CD4-positive, alpha-beta T cell treated with Interleukin-15 for 4 hours (primary cell): ENCODE results near the gene DCUN1D1.

Source experiments
- DNase-seq: peaks from one replicate; pipeline ENCODE4 v3.0.0-alpha.2; 2020; ENCODE audit warnings: low spot score

Gene DCUN1D1

DNA sequence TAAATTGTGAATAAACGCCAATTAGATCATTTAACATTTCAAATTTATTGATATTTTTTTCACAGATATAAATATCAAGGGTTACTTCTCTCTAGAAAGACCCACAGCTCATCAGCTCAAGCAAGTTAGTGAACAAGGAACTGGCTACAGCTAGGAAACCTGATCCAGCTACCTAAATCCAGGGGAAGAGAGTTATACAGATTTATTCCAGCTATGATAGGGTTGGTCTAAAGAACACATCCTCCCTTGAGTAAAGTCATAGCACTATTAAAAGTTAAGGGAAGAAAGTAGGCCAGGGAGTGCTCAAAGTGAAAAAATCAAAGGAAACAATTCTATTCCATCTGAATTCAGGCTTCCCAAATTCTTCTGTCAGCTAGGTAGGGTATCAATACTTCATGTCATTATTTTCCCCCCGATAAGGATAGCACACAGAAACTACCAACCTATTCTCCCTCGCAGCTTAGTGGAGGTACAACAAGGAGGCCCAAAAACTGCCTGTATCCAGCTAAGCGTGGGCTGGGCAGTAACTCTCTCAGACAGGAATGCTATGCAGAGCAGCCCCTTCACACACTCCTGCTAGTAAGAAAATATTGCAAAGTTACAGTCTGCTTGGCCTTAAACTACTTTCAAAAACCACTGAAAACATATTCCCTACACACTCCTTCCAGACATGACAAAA lies 44.0 kb downstream of the DCUN1D1 start:
- DNase-seq: no peak

- no peak for DNase-seq
These were observed 44.5 kb downstream of the DCUN1D1 start for GRCh38 chr3:182935803-182936202.

GRCh38 chr3:182925944-182926337 lies 54.4 kb downstream of the DCUN1D1 start:
- DNase-seq: no peak

DNA sequence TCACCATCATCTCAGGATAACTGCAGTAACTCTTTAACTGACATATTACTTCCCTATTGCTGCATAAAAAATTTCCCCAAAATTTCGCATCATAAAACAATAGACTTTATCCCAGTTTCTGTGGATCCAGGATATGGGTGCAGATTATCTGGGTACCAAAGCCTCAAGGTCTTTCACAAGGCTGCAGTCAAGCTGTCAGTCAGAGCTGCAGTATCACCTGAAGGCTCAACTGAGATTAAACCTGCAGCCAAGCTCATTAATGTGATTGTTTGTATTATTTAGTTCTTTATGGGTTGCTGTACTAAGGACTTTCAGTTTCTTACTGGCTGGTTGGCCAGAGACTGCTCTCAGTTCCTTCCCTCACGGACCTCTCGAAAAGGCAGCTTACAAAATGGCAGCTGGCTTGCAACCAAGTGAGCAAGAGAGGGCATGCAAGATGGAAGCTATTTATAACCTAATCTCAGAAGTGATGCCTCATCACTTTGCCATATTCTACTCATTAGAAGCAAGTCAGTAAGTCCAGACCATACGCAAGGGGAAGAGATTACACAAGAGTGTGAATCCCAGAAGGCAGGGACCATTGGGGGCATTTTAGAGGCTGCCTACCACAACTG lies 54.9 kb downstream of the DCUN1D1 start:
- DNase-seq: no peak

DNA sequence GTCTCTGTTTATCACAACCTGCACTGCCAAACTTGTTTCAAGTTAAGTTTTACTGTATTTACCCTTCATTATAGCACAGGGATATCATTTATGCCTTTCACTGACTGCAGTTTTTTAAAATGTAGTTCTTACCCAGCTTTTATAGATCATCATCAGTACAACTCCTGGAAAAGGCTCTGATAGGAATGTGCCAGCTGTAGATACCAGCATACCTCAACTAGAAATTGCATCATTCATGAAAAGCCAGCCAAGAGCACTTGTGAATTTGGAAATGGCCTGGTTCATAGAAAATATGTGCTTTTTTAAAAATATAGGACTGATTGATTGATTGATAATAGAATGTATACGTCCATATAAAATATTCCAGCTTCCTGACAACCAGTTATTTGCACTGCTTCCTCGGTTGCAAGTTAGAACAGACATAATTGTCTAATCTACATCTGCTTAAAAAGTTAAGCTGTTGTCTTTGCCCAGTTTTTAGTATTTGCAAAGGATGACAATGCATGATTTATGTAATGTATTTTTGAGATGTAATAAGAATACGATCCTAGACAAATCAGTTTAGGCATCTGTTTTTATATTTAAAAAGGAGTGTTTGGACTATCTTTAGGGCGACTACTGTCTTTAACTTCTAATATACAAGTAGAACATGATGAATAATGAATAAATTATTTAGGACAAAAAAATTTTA lies 58.5 kb downstream of the DCUN1D1 start:
- DNase-seq: no peak

DNA sequence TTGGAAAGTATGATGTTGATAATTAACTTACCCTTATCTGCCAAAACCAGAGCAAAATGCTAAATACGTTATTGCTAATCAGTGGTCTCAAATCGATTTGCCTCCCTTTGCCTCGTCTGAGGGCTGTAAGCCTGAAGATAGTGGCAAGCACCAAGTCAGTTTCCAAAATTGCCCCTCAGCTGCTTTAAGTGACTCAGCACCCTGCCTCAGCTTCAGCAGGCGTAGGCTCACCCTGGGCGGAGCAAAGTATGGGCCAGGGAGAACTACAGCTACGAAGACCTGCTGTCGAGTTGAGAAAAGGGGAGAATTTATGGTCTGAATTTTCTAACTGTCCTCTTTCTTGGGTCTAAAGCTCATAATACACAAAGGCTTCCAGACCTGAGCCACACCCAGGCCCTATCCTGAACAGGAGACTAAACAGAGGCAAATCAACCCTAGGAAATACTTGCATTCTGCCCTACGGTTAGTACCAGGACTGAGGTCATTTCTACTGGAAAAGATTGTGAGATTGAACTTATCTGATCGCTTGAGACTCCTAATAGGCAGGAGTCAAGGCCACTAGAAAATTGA lies 59.7 kb downstream of the DCUN1D1 start:
- DNase-seq: no peak

GRCh38 chr3:182919866-182920357 lies 60.4 kb downstream of the DCUN1D1 start:
- DNase-seq: no peak

DNA sequence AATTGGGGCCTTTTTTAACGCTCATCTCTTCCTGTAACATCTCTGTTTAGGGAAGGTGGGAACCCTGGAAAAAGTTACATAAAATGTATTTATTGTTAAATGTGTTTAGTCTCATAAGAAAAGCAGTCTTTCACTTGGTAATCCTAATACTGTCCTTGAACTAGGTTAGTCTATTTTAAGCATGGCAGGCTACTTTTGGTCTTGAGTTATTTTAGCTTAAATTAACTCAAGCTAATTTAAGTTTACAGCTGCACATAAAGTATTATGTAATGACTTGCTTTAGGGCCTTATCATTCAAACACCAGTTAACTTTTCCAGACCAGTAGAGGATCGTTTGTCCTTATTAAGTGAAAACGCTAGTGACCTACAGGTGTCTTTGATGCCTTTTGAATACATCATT lies 63.2 kb downstream of the DCUN1D1 start:
- DNase-seq: no peak

- no peak for DNase-seq
These were observed 66.0 kb downstream of the DCUN1D1 start for GRCh38 chr3:182914341-182914740.

GRCh38 chr3:182913889-182914288 lies 66.4 kb downstream of the DCUN1D1 start:
- peak; percentile 40 for DNase-seq

DNA sequence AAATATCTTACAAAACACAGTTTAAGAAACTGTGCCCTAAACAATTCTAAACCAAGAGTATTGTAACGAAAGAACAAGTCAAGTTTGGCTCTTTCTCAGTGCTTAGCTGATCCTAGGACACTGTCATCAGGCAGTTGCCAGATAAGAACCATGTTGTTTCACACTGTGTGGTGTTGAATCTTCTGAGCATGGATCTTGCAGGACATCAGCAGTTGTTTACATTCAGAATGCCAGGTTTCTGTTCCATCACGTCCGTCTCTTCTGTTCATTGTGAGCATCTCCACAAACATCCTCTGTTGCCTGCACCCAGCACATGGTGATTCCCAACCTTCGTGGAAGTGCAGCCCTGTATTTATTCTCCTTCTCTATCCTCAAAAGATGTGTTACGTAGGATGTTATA lies 67.9 kb downstream of the DCUN1D1 start:
- DNase-seq: no peak

- no peak for DNase-seq
These were observed 68.6 kb downstream of the DCUN1D1 start for GRCh38 chr3:182911782-182912111.

GRCh38 chr3:182910936-182911781 lies 69.2 kb downstream of the DCUN1D1 start:
- peak; percentile 16 for DNase-seq

- peak; percentile 5 for DNase-seq
These were observed 70.9 kb downstream of the DCUN1D1 start for GRCh38 chr3:182909318-182910040.

GRCh38 chr3:182908471-182908870 lies 71.9 kb downstream of the DCUN1D1 start:
- DNase-seq: no peak

DNA sequence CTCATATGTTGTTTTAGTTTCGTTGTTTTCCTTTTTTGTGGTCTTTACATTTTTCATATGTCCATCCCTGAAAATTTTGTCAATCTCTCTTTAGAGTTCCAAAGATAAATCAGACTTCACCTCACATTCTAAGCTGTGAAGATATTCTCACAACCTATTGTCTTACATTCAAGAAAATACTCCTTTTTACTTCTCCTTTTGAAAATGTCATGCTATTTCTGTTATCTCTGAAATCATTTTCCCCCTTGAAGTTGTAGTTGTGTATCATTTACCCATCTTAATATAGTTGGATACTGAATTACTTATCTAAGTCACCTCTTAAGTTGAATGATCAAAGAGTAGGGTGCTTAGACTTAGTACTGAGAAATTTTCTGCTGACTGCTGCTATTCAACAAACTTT lies 74.3 kb downstream of the DCUN1D1 start:
- DNase-seq: no peak

- no peak for DNase-seq
These were observed 74.7 kb downstream of the DCUN1D1 start for GRCh38 chr3:182905623-182906022.

DNA sequence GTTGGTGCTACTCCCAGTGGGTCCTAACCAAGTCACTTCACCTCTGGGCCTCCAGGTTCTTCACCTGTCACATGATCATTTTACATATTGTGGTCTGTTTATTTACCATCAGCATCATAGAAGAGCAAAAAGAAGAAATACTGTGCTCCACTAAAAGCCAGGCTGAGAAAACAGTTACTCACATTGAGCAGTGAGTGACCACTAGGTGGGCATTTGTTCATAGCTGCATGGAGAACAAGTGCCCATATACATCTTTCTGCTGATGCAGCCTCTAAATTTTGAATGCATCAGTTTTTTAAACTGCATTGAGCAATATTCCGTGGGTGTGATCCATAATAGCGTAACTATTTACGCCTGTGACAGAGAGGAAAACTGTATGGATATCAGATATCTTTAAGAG lies 76.2 kb downstream of the DCUN1D1 start:
- no peak for DNase-seq

- no peak for DNase-seq
These were observed 78.1 kb downstream of the DCUN1D1 start for GRCh38 chr3:182902236-182902635.

- no peak for DNase-seq
These were observed 83.8 kb downstream of the DCUN1D1 start for GRCh38 chr3:182896553-182896952.

- no peak for DNase-seq
These were observed 84.7 kb downstream of the DCUN1D1 start for GRCh38 chr3:182895513-182896112.
